Activated CD4-positive, CD25-positive, alpha-beta regulatory T cell treated with anti-CD3 and anti-CD28 coated beads, Interleukin-2, amount 50 U/mL, for 72 hours (primary cell): ENCODE data around the gene ELOVL2.

Source experiments
- DNase-seq: peaks from one replicate; pipeline ENCODE4 v3.0.0; 2021

Gene ELOVL2

GRCh38 chr6:11055127-11055627 lies 11.1 kb upstream of the ELOVL2 start:
- no peak for DNase-seq

- DNase-seq, result no peak
Observed at GRCh38 chr6:11054722-11055121, 10.6 kb upstream of the ELOVL2 start.

- DNase-seq, result no peak
Observed at GRCh38 chr6:11053307-11053706, 9.2 kb upstream of the ELOVL2 start.

- DNase-seq, result no peak
Observed at GRCh38 chr6:11050731-11051130, 6.6 kb upstream of the ELOVL2 start.

- no peak for DNase-seq
Observed at GRCh38 chr6:11044712-11045167, 635 bp upstream of the ELOVL2 start.

GRCh38 chr6:11043378-11043960 lies 636 bp downstream of the ELOVL2 start:
- DNase-seq, result no peak

GRCh38 chr6:11042750-11043377 lies 1.2 kb downstream of the ELOVL2 start:
- DNase-seq, result no peak

GRCh38 chr6:11042025-11042749 lies 1.9 kb downstream of the ELOVL2 start:
- DNase-seq, result no peak

GRCh38 chr6:11040134-11040533 lies 4.0 kb downstream of the ELOVL2 start:
- DNase-seq, result no peak

- DNase-seq, result no peak
Observed at GRCh38 chr6:11039040-11039439, 5.1 kb downstream of the ELOVL2 start.

GRCh38 chr6:11036977-11037430 lies 7.1 kb downstream of the ELOVL2 start:
- DNase-seq, result no peak

GRCh38 chr6:11036351-11036740 lies 7.8 kb downstream of the ELOVL2 start:
- DNase-seq, result no peak

GRCh38 chr6:11035616-11036350 lies 8.3 kb downstream of the ELOVL2 start:
- no peak for DNase-seq

GRCh38 chr6:11033825-11034224 lies 10.3 kb downstream of the ELOVL2 start:
- no peak for DNase-seq

GRCh38 chr6:11030904-11031303 lies 13.2 kb downstream of the ELOVL2 start:
- DNase-seq, result no peak

- DNase-seq, result no peak
Observed at GRCh38 chr6:11028959-11029358, 15.1 kb downstream of the ELOVL2 start.

- DNase-seq, result no peak
Observed at GRCh38 chr6:11027565-11028110, 16.5 kb downstream of the ELOVL2 start.

- no peak for DNase-seq
Observed at GRCh38 chr6:11025921-11026635, 18.0 kb downstream of the ELOVL2 start.

- no peak for DNase-seq
Observed at GRCh38 chr6:11025130-11025529, 19.0 kb downstream of the ELOVL2 start.

- no peak for DNase-seq
Observed at GRCh38 chr6:11023032-11023431, 21.1 kb downstream of the ELOVL2 start.

- no peak for DNase-seq
Observed at GRCh38 chr6:11021714-11022113, 22.4 kb downstream of the ELOVL2 start.

- DNase-seq, result no peak
Observed at GRCh38 chr6:11021003-11021402, 23.1 kb downstream of the ELOVL2 start.
